ENCODE data around the gene PITX1.

DNA sequence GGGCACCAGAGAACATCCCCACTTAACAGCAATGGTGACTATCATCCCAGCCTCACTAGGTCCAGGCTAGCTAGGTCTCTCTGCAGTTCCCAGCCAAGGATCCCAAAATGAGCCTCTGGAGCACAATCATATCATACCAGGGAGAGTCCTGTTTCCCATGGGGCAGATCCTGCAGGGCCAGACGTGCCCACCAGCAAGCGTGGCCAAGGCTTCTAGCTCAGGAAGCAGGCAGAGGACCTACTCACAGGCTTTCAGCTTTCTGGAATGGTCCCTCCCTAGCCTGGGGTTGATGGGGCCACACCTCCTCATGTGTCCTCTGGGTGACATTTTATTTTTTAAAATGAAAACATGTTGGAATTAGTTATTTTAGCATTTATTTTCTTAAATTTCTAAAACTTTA lies 45.7 kb upstream of the PITX1 start:
- TF ChIP-seq, protein P1, sequence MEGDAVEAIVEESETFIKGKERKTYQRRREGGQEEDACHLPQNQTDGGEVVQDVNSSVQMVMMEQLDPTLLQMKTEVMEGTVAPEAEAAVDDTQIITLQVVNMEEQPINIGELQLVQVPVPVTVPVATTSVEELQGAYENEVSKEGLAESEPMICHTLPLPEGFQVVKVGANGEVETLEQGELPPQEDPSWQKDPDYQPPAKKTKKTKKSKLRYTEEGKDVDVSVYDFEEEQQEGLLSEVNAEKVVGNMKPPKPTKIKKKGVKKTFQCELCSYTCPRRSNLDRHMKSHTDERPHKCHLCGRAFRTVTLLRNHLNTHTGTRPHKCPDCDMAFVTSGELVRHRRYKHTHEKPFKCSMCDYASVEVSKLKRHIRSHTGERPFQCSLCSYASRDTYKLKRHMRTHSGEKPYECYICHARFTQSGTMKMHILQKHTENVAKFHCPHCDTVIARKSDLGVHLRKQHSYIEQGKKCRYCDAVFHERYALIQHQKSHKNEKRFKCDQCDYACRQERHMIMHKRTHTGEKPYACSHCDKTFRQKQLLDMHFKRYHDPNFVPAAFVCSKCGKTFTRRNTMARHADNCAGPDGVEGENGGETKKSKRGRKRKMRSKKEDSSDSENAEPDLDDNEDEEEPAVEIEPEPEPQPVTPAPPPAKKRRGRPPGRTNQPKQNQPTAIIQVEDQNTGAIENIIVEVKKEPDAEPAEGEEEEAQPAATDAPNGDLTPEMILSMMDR (IDR thresholded peaks at IDR 0.05) = no peak
- no peak for TF ChIP-seq EZH2 (IDR thresholded peaks at IDR 0.05; ENCODE audit: borderline replicate concordance, insufficient read depth, low read depth, low read length, poor library complexity, severe bottlenecking)
